ENCODE results near the gene MRC2. TPM values are rescaled to one million over a fixed set of nuclear protein-coding genes. Genes with fewer than 3 reads are reported as not detected.
"Not testable (repeated sequence)": the region's sequence is repeated elsewhere in the genome, so short reads cannot be mapped to it uniquely, and the experiment has no call there.

Gene MRC2, protein sequence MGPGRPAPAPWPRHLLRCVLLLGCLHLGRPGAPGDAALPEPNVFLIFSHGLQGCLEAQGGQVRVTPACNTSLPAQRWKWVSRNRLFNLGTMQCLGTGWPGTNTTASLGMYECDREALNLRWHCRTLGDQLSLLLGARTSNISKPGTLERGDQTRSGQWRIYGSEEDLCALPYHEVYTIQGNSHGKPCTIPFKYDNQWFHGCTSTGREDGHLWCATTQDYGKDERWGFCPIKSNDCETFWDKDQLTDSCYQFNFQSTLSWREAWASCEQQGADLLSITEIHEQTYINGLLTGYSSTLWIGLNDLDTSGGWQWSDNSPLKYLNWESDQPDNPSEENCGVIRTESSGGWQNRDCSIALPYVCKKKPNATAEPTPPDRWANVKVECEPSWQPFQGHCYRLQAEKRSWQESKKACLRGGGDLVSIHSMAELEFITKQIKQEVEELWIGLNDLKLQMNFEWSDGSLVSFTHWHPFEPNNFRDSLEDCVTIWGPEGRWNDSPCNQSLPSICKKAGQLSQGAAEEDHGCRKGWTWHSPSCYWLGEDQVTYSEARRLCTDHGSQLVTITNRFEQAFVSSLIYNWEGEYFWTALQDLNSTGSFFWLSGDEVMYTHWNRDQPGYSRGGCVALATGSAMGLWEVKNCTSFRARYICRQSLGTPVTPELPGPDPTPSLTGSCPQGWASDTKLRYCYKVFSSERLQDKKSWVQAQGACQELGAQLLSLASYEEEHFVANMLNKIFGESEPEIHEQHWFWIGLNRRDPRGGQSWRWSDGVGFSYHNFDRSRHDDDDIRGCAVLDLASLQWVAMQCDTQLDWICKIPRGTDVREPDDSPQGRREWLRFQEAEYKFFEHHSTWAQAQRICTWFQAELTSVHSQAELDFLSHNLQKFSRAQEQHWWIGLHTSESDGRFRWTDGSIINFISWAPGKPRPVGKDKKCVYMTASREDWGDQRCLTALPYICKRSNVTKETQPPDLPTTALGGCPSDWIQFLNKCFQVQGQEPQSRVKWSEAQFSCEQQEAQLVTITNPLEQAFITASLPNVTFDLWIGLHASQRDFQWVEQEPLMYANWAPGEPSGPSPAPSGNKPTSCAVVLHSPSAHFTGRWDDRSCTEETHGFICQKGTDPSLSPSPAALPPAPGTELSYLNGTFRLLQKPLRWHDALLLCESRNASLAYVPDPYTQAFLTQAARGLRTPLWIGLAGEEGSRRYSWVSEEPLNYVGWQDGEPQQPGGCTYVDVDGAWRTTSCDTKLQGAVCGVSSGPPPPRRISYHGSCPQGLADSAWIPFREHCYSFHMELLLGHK (N-terminal part only)
- 100 to 1,000 TPM in 1 of 4 donors, 10 to 100 TPM in 3; 62.6 to 104 (median 78.0) TPM for polyA plus RNA-seq (ENCODE audit: insufficient read length in 4 of 4)

DNA sequence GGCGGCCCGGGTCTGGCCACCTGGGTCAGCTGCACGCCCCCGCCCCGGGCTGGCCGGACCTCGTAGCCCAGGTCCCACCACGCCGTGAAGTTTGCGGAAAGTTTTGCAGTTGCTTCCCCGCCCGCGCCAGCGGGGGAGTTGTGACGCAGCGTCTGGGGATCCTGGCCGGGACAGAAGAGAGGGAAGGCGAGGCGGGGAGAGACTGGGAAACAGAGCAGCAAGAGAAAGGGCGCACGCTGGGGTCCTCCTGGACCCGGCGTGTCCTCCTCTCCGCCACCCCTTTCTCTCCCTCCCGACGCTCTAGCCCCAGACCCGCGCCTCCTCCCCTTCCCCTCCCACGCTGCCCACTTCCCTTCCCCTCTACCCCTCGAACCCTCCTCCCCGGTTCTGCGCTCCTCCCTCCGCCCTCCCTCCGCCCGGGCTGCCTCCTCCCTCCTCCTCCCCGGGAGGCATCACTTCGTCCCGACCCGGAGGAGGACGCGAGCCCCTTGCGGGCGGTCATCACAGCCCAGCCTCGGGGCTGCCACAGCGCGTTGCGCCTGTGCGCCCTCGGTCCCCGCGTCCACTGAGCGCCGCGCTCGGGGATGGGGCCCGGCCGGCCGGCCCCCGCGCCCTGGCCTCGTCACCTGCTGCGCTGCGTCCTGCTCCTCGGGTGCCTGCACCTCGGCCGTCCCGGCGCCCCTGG is at the start of gene MRC2:
Gene MRC2 (plus strand): TSS at position 452 of the 685 bp plus-strand sequence. CDS start 133 bp downstream, at position 585.
- peak; percentile 62 to 74 (median 70) for DNase-seq (ENCODE audit: low read depth in 4 of 4, low spot score in 2 of 4)

DNA sequence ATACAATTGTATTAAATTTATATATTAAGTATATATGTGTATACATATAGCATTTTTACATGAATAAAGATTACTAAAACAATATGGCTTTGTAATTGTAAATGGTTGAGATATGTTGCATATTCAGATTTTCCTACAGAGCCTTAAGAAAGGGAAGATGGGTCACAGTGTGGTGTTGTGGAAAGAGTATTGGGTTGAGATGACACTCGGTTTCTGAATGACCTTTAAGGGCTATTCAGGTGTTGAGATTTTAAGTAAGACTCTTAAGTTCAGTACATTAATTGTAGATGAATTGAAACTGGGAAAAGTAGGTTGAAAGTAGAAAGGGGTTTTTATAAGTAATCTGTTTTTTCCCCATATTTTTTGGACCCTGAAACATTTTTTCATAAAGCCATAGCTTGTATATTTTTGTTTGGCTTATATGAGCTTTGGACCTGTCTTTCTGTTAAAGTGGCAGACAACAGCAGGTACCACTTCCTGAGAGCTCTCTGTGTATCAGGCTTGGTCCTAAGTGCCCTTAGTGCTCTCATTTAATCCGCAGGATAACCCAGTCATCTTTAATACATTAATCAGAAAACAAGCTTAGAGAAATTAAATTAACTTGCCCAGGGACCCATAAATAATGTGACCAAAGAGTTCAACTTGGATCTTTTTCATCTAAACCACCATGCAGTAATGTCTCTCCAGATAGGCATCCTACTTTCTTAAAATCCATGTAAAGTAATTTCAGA is 48.5 kb upstream of the MRC2 start:
- no peak for DNase-seq (ENCODE audit: low read depth in 4 of 4, low spot score in 2 of 4)

DNA sequence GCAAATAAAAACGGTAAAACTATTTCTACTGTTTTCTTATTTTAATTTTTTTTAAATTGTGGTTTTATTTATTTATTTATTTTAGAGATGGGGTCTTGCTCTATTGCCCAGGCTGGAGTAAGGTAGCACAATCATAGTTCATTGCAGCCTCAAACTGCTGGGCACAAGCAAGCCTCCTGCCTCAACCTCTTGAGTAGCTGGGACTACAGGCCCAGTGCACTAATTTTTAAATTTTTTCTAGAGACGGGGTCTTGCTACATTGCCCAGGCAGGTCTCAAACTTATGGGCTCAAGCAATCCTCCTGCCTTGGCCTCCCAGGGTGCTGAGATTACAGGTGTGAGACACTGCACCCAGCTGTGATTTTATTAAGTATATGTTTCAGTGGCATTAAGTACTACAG is 46.5 kb upstream of the MRC2 start:
- DNase-seq (ENCODE audit: low read depth in 4 of 4, low spot score in 2 of 4): no peak

DNA sequence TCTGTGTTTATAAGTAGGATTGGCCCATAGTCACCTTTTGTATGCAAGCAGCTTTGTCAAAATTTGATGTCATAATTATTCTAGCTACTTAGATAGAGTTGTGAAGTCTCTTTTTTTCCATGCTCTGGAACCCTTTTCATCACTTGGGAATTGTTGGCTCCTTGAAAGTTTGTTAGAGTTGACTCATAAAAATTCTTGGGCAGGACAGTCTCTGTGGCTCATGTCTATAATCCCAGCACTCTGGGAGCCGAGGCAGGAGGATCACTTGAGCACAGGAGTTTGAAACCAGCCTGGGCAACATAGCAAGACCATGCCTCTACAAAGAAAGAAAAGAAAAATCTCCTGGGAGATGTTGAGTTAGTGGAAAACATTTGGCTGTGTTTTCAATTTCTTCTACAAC is 45.7 kb upstream of the MRC2 start:
- DNase-seq (ENCODE audit: low read depth in 4 of 4, low spot score in 2 of 4): no peak

DNA sequence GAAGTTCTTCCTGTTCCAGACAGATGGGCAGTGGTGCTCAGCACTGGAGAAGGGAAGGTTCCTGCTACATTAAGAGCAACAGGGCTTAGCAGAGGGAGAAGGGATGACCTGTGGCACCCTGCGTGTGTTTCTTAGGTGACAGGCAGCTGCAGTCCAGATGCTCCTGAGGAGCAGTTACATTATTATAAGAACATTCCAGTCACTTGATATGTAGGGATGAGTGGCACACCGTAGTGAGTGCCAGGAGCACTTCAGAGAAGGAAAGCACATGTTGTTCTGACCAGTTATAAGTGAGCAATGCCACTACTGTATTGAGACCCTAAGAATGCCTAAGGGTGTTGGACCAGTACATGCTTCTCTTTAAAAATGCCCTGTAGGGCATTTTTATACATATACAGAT is 39.9 kb upstream of the MRC2 start:
- no peak for DNase-seq (ENCODE audit: low read depth in 4 of 4, low spot score in 2 of 4)

DNA sequence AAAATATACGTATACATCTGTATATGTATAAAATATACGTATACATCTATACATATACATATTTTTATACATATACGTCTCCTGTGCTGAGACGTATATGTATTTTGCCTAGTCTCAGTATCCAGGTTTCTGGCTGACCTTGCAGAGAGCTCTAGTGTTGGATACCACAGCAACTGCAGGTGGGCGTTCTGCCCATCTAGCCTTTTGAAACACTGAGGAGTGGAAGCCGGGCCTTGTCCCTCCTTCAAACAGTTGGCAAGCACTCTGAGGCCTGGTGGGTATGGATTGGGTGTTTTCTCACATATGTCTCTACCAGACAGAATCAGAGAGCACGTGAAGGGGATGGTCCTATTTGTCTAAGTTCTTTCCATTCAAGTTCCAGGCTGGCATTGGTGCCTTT is 39.4 kb upstream of the MRC2 start:
- no peak for DNase-seq (ENCODE audit: low read depth in 4 of 4, low spot score in 2 of 4)

DNA sequence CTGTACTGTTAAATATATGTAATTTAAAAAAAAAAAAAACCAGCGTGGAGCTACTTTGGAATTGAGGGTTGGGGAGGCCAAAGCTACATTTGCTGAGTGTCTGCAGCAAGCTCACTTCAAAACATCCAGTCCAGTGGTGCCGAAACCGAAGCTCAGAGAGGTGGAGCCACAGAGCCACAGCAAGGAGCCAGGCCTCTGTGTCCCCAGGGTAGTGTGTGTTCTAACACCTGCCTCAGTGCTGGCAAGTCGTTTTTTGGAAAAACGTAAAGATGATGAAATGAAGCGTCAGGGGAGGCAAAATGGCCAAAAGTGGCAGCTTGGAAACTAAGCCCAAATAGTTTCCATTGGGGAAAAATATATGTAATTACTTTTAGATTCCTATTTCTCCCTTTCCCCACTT is 36.1 kb upstream of the MRC2 start:
- DNase-seq (ENCODE audit: low read depth in 4 of 4, low spot score in 2 of 4): no peak

DNA sequence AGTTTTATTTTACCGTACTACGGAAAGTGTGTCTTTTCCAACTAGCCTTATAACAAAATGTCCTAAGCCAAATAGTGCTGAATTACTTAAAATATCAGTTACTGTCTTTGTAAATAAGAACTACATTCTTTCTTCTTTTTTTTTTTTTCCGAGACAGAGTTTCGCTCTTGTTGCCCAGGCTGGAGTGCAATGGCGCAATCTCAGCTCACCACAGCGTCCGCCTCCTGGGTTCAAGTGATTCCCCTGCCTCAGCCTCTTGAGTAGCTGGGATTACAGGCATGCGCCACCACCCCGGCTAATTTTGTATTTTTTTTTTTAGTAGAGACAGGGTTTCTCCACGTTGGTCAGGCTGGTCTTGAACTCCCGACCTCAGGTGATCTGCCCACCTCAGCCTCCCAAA is 35.6 kb upstream of the MRC2 start:
- not testable (repeated sequence) for DNase-seq (ENCODE audit: low read depth in 4 of 4, low spot score in 2 of 4)

DNA sequence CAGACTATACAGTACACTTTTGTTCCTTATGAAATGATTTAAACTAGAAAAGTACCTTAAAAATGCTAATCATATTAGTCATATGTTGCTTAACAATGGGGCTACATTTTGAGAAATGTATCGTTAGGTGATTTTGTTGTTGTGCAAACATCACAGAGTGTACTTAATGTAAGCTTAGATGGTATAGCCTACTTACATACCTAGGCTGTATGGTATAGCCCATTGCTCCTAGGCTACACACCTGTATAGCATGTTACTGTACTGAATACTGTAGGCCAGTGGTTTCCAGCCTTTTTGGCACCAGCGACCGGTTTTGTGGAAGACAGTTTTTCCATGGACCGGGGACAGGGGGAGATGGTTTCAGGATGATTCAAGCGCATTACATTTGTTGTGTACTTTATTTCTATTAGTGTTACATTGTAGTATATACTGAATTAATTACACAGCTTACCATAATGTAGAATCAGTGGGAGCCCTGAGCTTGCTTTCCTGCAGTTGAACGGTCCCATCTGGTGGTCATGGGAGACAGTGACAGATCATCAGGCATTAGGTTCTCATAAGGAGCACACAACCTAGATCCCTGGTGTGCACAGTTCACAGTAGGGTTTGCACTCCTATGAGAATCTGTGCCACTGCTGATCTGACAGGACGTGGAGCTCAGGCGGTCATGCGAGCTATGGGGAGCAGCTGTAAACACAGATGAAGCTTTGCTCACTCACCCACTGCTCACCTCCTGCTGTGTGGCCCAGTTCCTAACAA is 35.0 kb upstream of the MRC2 start:
- no peak for DNase-seq (ENCODE audit: low read depth in 4 of 4, low spot score in 2 of 4)

DNA sequence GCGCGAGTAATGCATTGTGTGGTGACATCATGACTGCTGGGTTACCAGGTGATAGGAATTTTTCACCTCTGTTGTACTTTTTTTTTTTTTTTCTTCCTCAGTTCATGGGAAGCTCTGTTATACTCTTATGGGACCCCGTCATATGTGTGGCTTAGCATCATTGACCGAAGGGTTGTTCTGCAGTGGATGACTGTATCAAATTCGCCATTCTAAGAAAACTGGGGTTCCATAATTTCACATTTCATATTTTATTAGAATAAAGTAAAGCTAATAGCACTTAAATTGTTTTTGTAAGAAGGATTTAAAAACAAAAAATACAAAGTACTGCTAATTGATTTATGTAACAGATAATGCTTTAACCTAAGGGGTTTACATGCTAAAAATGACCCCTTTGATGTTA is 32.0 kb upstream of the MRC2 start:
- DNase-seq (ENCODE audit: low read depth in 4 of 4, low spot score in 2 of 4): no peak

DNA sequence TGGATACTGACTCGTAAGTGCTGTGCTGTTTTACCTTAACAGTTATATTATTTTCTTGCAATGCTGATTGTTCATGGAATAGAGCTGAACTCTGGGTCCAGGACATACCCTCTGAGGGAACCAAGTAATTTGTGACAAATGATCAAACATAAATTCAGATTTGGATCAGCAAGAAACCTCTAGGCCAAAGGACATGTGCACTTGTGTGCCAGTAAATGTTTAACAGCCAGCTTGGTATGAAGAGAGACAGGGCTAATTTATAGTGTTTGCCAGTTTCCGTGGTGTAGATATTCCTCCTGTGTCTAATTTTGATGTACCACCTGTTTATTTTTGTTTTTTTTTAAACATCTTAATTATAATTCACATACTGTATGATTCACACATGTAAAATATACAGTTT is 30.8 kb upstream of the MRC2 start:
- DNase-seq (ENCODE audit: low read depth in 4 of 4, low spot score in 2 of 4): no peak

DNA sequence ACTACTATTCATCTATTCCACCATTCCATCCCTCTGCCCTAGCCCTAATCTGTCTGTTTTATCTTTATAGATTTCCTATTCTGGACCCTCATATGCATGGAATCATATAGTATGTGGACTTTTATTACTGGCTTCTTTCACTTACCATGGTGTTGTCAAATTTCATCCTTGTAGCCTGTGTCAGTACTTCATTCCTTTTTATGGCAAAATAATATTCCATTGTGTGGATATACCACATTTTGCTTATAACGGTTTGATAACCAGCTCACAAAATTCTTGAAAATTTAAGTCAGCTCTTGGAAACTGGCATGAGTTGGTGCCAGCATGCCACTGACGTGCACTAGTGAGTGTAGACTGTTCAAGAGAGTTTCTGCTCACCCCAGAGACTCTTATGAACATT is 30.3 kb upstream of the MRC2 start:
- no peak for DNase-seq (ENCODE audit: low read depth in 4 of 4, low spot score in 2 of 4)

DNA sequence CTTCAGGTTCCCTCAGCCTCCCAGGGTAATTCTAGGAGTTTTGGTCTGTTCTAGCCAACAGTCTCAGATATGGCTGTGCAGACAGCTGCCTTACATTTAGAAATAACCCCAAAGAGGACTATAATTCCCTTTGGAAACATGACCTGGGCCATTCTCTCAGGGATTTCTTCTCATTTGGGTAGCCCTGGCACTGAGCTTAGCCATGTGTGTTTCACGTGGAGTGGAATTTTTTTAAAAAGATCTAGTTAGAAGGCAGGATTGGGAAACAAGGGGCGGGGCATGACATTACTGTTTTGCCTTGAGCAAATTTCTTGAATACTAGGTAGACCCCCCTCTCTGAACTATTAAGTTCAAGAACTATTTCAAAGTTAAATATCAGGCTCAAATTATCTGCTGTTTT is 29.6 kb upstream of the MRC2 start:
- no peak for DNase-seq (ENCODE audit: low read depth in 4 of 4, low spot score in 2 of 4)

DNA sequence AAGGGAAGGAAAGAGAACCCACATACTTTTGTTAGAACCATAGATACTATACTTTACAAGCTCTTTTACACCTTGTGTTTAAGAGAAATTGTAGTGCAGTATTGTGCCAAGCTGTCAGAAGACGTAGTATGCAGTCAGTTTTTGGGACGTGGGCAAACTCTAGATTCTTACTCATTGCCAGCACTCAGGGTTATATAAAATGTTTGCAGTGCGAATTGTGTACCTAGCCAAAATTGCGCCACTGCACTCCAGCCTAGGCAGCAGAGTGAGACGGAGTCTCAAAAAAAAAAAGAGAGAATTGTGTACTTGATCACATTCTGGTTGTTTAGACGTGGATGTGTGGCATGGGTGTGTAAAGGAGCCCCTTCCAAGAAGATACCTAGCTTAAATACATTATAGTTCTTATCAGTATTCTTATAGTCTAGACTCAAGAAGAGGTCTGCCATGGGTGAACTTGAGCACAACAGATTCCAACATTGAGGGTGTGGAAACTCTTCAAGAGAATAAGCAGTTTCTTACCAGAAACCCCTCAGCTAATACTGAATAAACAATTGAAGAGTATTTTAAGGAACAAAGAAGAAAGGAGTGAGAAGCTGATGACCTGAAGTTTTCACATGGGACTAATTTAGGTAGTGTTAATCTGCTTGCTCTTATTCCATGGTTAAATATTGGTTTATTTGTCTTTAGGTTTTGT is 27.4 kb upstream of the MRC2 start:
- DNase-seq (ENCODE audit: low read depth in 4 of 4, low spot score in 2 of 4): no peak

DNA sequence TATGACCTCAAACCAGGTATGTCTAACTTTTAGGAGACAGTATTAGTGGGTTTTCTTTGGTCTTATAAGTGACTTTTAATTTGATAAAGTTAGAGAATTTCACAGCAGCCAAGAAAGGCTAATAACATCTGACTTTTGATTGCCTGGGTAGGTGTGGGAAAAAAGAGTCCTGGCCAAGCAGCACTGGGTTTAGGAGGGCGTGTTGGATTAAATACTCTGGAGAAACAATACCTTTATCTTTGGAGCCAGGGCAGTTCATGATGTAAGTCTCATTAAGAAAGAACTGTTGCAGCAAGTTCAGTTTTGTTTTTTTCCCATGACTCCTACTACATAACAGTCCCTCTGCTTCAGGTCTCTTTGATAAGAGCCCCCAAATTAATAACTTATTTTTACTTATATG is 26.7 kb upstream of the MRC2 start:
- DNase-seq (ENCODE audit: low read depth in 4 of 4, low spot score in 2 of 4): no peak

DNA sequence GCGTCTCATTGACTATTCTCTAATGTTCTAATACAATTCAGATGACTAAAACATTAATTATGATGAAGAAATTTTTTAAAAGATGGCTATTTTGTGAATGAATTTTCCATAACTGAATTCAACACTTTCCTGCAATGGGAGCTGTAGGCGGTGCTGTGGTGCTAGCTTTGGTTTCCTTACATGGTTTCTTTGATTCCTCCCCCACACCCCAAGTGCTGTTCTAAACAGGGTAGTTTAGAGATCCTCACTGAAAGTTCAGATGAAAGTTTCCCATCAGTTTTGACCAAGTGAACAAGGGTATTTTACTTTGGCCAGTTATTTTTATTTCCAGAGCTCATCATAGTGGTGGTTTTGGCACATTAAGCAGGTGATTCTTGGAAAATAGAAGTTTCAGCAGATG is 26.0 kb upstream of the MRC2 start:
- DNase-seq (ENCODE audit: low read depth in 4 of 4, low spot score in 2 of 4): no peak

DNA sequence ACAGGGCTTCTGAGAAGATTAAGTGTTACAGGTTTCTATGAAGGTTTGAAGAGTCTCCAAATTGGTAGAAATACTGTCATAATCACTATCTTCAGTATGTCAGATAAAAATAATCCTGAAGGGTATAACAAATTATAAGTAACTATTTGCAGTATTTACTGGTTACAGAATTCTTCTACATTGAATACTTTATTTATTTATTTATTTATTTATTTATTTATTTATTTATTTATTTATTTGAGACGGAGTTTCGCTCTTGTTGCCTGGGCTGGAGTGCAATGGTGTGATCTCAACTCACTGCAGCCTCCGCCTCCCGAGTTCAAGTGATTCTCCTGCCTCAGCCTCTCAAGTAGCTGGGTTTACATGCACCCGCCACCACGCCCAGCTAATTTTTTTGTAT is 23.7 kb upstream of the MRC2 start:
- DNase-seq (ENCODE audit: low read depth in 4 of 4, low spot score in 2 of 4): not testable (repeated sequence)

DNA sequence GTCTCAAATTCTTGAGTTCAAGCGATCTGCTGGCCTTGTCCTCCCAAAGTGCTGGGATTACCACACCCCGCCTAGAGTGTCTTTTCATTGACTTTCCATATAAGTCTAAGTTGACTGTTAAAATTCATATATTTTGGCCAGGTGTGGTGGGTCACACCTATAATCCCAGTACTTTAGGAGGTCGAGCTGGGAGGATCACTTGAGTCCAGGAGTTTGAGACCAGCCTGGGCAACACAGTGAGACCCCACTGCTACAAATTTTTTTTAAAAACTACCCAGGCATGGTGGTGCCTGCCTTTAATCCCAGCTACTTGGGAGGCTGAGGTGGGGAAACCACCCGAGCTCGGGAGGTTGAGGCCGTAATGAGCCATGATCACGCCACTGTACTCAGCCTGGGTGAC is 21.9 kb upstream of the MRC2 start:
- no peak for DNase-seq (ENCODE audit: low read depth in 4 of 4, low spot score in 2 of 4)

All from left renal cortex interstitium (tissue), 4 donors.